Stomach (tissue), 9 donors: ENCODE measurements around the gene PGBD4. TPM values are rescaled to one million over a fixed set of nuclear protein-coding genes. Genes with fewer than 3 reads are reported as not detected.

ENCODE experiments used
- DNase-seq, 2 donors: peaks; one replicate each; pipeline versions ENCODE4 v3.0.0 to v3.0.0-alpha.2; 2013 to 2019
- H3K27ac ChIP-seq, 5 donors: fragments of 200-600 bp in 4 of 5; sonication (generic) in 4 of 5; one replicate each; pipeline ENCODE4 v1.5.1; 2013 to 2019; ENCODE audit warnings: mild to moderate bottlenecking in 1 of 5, moderate library complexity in 1 of 5
- H3K27me3 ChIP-seq, 3 donors: fragments of 200-600 bp; sonication (generic); one replicate each; pipeline ENCODE4 v1.5.1; 2017 to 2019; ENCODE audit warnings: mixed run types in 1 of 3
- H3K36me3 ChIP-seq, 4 donors: fragments of 200-600 bp; sonication (generic); 1 replicate in 3 of 4; 2 replicates in 1 of 4; pipeline ENCODE4 v1.5.1; 2016 to 2019
- H3K4me1 ChIP-seq, 4 donors: fragments of 200-600 bp; sonication (generic); one replicate each; pipeline ENCODE4 v1.5.1; 2016 to 2019
- H3K4me3 ChIP-seq, 4 donors: fragments of 200-600 bp; sonication (generic) in 3 of 4; one replicate each; pipeline ENCODE4 v1.5.1; 2016 to 2019; ENCODE audit warnings: mild to moderate bottlenecking in 1 of 4
- H3K9me3 ChIP-seq, 4 donors: fragments of 200-600 bp; sonication (generic); one replicate each; pipeline ENCODE4 v1.5.1; 2016 to 2019
- EP300 ChIP-seq: sonication (generic); formaldehyde crosslinking; IDR thresholded peaks from one replicate; pipeline ENCODE4 v1.6.1; 2017; ENCODE audit warnings: antibody characterized with exemption
- POLR2A ChIP-seq, 4 donors: fragments of 450-650 bp; IDR thresholded peaks; one replicate each; pipeline ENCODE4 v1.6.1; 2016; ENCODE audit warnings: antibody characterized with exemption in 4 of 4, control low read depth in 2 of 4, mild to moderate bottlenecking in 1 of 4, moderate library complexity in 1 of 4
- POLR2AphosphoS5 ChIP-seq, 3 donors: sonication (generic); formaldehyde crosslinking; IDR thresholded peaks; one replicate each; pipeline ENCODE4 v1.6.1; 2016; ENCODE audit warnings: antibody characterized with exemption in 3 of 3
- WGBS, 5 donors: extraction: QIAGEN DNeasy Blood & Tissue Kit in 3 of 5; methylation state at CpG; one replicate each; pipeline versions ENCODE4 v1.1.5 to v1.1.7; 2013 to 2018; 5-methylcytosine and 5-hydroxymethylcytosine counted together
- intact Hi-C: fragments of 100-400 bp; cut with DNase I; formaldehyde crosslinking; loops from one replicate; pipeline ENCODE4 v1.15.1; 2023; ENCODE audit warnings: low total_unique reads
- polyA plus RNA-seq, 3 donors: library from polyadenylated mRNA; stranded (reverse); fragments of 200-250 nt; gene quantifications; one replicate each; pipeline ENCODE4 v1.2.3, GENCODE V29; 2013
- total RNA-seq, 5 donors: library from RNA; depleted of rRNA; stranded (reverse); fragments of >200 nt; gene quantifications; one replicate each; pipeline versions ENCODE4 v1.1.0 to v1.2.3, GENCODE V29; 2014 to 2016
- TF ChIP-seq, protein P1 (sequence below), 7 experiments: fragments of 450-650 bp in 4 of 7; fragments of 200-600 bp in 3 of 7; sonication (generic) in 3 of 7; IDR thresholded peaks; one replicate each; pipeline ENCODE4 v1.5.1; 2016 to 2019; ENCODE audit warnings: antibody characterized with exemption in 7 of 7, control low read depth in 2 of 7, mild to moderate bottlenecking in 1 of 7
- donor health status: healthy with polysubstance abuse.
- donor health status: Bipolar disorder and iron deficiency.
- donor health status: healthy.

Gene PGBD4
- total and polyA plus RNA-seq, 8 donors, result 0.15 to 1.9 (median 0.78) TPM; not detected in 1

DNA sequence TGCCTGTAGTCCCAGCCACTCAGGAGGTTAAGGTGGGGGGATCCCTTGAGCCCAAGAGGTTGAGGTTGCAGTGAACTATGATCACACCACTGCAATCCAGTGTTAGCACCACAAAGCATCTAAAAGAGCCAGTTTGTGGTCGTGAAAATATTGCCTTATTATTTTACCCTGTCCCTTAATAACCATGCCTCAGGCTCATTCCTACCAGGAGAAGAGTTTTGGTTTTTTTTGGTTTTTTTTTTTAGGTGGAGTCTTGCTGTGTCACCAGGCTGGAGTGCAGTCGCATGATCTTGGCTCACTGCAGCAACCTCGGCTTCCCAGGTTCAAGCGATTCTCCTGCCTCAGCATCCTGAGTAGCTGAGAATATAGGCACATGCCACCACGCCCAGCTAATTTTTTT, 45.0 kb upstream of the PGBD4 start:
- WGBS, 5 donors, result 70 to 93% (median 89%) methylated on average over 5 of the region's 5 CpGs
- H3K9me3 ChIP-seq, result no peaks in the 10 kb centered on the region
- intact Hi-C loops, result no loop called here
- no peak for DNase-seq
- H3K27ac ChIP-seq, result no peak overlapping the region
- H3K4me1 ChIP-seq, result peaks cover 0 to 4% (median 2%) of the 10 kb centered on the region in 4 donors
- no peaks in the 10 kb centered on the region for H3K27me3 ChIP-seq
- no peak for TF ChIP-seq POLR2AphosphoS5 (IDR thresholded peaks at IDR 0.05)
- no peak for TF ChIP-seq EP300
- TF ChIP-seq, protein P1, sequence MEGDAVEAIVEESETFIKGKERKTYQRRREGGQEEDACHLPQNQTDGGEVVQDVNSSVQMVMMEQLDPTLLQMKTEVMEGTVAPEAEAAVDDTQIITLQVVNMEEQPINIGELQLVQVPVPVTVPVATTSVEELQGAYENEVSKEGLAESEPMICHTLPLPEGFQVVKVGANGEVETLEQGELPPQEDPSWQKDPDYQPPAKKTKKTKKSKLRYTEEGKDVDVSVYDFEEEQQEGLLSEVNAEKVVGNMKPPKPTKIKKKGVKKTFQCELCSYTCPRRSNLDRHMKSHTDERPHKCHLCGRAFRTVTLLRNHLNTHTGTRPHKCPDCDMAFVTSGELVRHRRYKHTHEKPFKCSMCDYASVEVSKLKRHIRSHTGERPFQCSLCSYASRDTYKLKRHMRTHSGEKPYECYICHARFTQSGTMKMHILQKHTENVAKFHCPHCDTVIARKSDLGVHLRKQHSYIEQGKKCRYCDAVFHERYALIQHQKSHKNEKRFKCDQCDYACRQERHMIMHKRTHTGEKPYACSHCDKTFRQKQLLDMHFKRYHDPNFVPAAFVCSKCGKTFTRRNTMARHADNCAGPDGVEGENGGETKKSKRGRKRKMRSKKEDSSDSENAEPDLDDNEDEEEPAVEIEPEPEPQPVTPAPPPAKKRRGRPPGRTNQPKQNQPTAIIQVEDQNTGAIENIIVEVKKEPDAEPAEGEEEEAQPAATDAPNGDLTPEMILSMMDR (IDR thresholded peaks at IDR 0.05), result no peak
- no peaks in the 10 kb centered on the region for H3K36me3 ChIP-seq
- no peak overlapping the region for H3K4me3 ChIP-seq

DNA sequence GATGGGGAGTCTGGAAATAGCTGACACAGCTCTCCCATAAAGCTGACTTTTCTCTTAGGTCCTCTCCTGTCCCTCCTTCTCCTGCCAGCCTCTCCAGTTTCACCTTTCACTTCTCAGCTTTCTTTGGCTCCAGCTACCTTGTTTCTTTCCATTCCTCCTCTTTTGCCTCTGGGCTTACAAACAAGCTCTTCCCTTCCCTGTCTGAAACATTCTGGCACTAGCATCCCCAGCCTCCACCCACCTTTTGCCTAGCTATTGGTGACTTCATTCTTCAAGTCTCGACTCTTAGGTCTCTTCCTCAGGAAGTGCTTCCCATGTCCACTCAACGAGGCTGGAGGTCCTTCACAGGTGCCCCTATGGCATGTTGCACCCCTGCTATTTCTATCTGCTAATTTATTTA, 42.4 kb upstream of the PGBD4 start:
- DNase-seq, result no peak
- Histone ChIP-seq H3K36me3 (no peaks in the 10 kb centered on the region), H3K9me3 (no peaks in the 10 kb centered on the region), H3K27me3 (no peaks in the 10 kb centered on the region), H3K4me1 (peaks cover 0 to 7% (median 3%) of the 10 kb centered on the region in 4 donors), H3K27ac (no peak overlapping the region), H3K4me3 (no peak overlapping the region)
- WGBS, 5 donors, result 29 to 35% (median 34%) methylated on average over 2 of the region's 2 CpGs
- intact Hi-C loops, result no loop called here
- TF ChIP-seq EP300, result no peak
- no peak for TF ChIP-seq POLR2AphosphoS5 (IDR thresholded peaks at IDR 0.05)
- TF ChIP-seq, protein P1 (IDR thresholded peaks at IDR 0.05), result no peak
- no peak for TF ChIP-seq POLR2A (IDR thresholded peaks at IDR 0.05)

DNA sequence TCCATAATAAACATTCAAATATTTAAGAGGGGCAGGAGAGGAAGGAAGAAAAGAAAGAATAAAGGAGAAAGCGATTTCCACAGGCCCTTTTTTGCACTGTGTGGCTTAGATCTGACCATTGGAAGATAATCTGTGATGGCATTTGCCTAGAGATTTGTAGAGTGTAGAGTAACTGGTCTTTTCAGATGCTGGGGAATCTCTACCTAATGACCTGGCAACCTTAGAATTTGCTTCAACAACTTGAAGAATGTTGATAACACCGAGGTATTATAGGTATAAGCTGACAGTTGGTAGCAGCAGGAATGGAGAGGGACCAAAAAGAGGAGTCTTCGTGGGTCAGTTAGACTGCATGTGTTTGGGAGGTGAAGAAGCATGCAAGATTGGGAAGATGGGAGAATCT, 41.9 kb upstream of the PGBD4 start:
- intact Hi-C loops, result loop anchor here (2.0 kb wide), 1 partner anchor 151 kb away; the partner anchor contains the start of gene KATNBL1
- TF ChIP-seq, protein P1 (IDR thresholded peaks at IDR 0.05), result no peak
- TF ChIP-seq POLR2AphosphoS5 (IDR thresholded peaks at IDR 0.05) (no peak), EP300 (no peak), POLR2A (IDR thresholded peaks at IDR 0.05) (no peak)
- 63 to 77% (median 69%) methylated on average over 3 of the region's 3 CpGs for WGBS, 5 donors

DNA sequence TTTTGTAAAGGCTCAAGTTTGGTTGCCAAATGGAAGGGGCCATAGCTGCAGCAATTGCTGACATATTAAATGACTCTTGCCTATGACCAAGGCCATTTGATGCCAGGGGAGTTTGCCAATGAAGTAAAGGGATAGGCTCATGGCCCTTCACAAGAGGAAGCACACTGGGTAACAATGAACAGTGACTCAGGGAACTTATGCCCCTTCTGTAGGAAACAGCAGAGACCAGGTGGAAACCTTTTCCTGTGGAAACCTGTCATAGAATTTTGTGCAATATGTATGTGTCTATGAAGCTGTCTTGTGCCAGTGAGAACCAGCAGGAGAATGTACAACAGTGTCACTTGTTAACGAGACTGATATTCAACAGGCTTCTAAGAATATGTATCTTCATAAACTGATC, 37.4 kb upstream of the PGBD4 start:
- TF ChIP-seq, protein P1 (IDR thresholded peaks at IDR 0.05), result no peak
- TF ChIP-seq POLR2A (IDR thresholded peaks at IDR 0.05) (no peak), POLR2AphosphoS5 (IDR thresholded peaks at IDR 0.05) (no peak), EP300 (no peak)
- peaks cover 0 to 7% (median 3%) of the 10 kb centered on the region in 4 donors for H3K4me1 ChIP-seq
- no peak for DNase-seq
- intact Hi-C loops, result no loop called here
- 0% methylated on average over 1 of the region's 1 CpG for WGBS, 5 donors
- H3K4me3 ChIP-seq, result no peak overlapping the region
- no peaks in the 10 kb centered on the region for H3K9me3 ChIP-seq
- H3K27ac ChIP-seq, result no peak overlapping the region
- no peaks in the 10 kb centered on the region for H3K27me3 ChIP-seq
- H3K36me3 ChIP-seq, result no peaks in the 10 kb centered on the region

More for the DNA sequence above, 41.9 kb upstream of the PGBD4 start:
- Histone ChIP-seq H3K36me3 (no peaks in the 10 kb centered on the region), H3K4me1 (peaks cover 0 to 7% (median 3%) of the 10 kb centered on the region in 4 donors), H3K9me3 (no peaks in the 10 kb centered on the region), H3K4me3 (no peak overlapping the region), H3K27ac (no peak overlapping the region), H3K27me3 (no peaks in the 10 kb centered on the region)
- DNase-seq, result no peak
